GM18508 (cell line): ENCODE measurements around the gene CHRNA9.

ENCODE experiments used
- ATAC-seq: cut with Tn5 transposase; IDR thresholded peaks from one replicate; pipeline ENCODE4 v1.9.1; 2021; ENCODE audit warnings: moderate number of reproducible peaks; ENCODE audit not compliant: insufficient read depth, unreplicated experiment

CHRNA9 gene

DNA sequence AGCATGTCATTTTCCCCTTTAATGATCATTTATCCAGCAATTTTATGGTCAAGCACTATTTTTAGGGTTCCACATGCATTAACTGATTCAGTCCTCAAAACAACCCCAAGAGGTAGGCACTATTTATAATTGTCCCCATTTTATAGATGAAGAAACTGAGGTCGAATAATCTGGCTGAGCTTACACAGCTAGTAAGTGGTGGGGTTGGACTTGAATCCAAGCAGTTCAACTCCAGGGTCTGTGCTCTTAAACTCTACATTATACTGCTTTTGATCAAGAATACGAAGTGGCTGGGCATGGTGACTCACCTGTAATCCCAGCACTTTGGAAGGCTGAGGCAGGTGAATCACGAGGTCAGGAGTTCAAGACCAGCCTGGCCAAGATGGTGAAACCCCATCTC, 3.2 kb upstream of the CHRNA9 start:
- no peak for ATAC-seq

DNA sequence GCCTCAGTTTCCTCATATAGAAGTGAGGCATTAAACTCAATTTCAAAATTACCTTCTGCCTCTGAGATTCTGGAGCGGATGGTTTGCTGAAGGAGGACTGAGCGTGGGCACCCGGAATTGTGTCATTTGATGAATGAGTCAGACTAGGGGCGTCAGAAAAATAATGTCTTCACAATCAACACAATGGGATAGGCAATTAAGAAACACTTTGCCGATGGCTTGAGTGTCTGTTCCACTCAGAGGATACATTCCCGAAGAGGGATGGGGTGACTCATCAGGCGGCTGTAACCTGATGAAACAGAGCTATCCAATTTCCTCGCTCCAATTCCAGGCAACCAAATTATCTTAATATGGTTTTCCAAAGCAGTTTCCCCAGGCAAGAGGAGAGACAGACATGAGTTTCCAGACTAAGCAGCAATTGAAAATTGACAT, 1.2 kb upstream of the CHRNA9 start:
- ATAC-seq, result no peak

DNA sequence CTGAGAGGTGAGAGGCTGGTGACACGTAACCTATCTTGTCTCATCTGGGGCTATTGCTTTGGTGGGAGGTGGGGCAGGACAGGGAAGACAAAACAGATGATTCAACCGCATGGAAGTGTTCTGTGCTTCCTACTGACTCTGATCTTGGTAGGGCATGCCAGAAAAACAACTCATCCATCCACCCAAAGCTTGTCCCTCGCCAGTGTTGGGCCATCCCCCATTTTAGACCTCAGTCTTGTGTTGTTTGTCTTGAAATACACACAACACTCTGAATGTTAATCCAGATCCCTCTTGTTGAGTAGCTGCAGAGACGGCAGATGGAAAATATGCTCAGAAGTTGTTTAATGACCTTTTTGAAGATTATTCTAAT, 377 bp downstream of the CHRNA9 start:
- no peak for ATAC-seq

DNA sequence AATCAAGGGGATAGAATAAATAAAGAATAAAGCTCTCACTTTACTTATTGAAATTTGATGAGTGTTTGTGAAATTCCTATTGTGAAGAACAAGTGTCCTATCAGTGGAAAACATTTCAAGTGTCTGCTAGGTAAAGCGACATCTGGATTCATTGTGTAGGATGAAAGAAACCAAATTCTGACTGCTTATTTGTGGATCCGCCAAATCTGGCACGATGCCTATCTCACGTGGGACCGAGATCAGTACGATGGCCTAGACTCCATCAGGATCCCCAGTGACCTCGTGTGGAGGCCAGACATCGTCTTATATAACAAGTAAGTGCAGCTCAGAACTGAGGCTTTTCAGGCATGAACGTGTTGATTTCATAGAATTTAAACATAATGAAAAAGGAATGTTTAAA, 1.9 kb downstream of the CHRNA9 start:
- no peak for ATAC-seq

GRCh38 chr4:40337523-40337922, 2.4 kb downstream of the CHRNA9 start:
- ATAC-seq, result no peak

GRCh38 chr4:40340030-40340429, 4.9 kb downstream of the CHRNA9 start:
- ATAC-seq, result no peak

DNA sequence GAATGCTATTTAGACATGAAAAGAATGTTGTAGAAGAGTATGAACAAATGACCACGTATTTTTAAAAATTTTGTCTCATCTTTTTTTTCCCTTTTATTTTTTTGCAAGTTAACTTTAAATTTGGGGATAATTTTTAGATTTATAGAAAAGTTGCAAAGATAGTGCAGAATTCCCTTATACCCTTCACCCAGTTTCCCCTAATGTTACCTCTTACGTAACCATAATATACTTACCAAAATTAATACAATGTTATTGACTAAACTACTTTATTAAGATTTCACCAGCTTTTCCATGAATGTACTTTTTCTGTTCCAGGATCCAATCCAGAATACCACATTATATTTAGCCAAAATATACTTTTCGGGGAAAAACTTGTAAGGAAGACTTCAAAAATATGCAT, 12.3 kb downstream of the CHRNA9 start:
- no peak for ATAC-seq

GRCh38 chr4:40348000-40348399, 12.9 kb downstream of the CHRNA9 start:
- no peak for ATAC-seq

GRCh38 chr4:40349561-40350198, 14.5 kb downstream of the CHRNA9 start:
- no peak for ATAC-seq

- ATAC-seq, result no peak
These were observed 15.6 kb downstream of the CHRNA9 start for GRCh38 chr4:40350627-40351227.

- no peak for ATAC-seq
These were observed 19.0 kb downstream of the CHRNA9 start for GRCh38 chr4:40354158-40354557.

DNA sequence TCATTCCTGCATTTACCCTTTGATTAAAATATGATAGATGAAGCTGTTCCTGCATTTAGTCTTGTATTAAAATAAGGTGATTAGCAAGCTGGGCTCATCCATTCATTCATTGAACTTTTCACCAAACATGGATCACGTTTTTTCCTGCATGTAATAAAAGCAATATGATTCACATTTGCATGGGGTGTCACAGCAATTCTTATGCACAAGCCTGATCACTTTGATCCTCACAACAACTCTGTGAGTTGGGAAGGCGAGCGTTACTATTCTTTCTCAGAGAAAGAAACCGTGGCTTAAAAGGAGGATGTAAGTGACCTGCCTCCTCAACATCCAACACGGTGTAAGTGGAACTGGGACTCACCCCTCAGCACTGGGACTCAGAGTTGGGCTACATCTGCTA, 20.0 kb downstream of the CHRNA9 start:
- ATAC-seq, result no peak

GRCh38 chr4:40357738-40358137, 22.6 kb downstream of the CHRNA9 start:
- ATAC-seq, result no peak

DNA sequence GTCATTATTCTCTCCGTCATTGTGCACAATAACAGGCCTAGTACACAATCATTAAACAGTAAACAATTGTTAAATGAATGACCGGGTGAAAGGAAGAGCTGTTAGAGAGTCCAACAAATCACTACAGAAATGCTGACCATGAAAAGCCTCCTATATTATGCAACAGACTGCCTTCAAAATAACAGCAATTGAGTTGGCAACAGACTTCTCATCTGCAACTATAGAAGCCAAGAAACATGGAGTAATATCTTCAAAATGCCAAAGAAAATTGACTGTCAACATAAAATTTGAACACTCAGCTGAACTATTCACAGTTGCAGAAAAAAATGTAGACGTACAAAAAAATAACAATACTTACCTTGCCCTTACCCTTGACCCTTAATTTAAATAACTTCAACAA, 26.2 kb downstream of the CHRNA9 start:
- no peak for ATAC-seq

DNA sequence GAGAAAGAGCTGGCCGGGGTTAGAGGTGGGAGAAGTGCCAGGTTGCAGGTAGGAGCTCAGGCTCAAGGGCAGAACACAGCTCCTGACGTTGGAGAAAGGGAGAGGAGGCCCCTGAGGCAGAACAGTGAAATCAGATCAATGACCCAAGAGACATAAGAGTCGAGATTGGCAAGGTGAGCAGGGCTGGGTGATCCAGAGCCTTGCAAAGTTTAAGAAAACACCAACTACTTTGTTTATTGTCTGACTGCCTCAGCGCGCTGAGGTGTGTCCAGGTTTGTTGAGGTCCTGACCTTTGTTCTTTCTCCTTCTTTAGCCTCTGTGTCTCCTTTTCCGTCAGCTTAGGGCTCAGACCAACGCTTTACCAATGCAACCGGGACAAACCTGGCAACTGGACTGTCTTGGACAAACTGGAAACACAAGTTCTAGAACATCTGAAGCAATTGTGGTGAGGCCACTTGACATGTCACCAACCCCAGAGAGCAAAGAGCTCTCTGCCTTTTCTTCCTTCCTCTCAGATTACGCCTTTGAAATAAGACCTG, 28.3 kb downstream of the CHRNA9 start:
- no peak for ATAC-seq

DNA sequence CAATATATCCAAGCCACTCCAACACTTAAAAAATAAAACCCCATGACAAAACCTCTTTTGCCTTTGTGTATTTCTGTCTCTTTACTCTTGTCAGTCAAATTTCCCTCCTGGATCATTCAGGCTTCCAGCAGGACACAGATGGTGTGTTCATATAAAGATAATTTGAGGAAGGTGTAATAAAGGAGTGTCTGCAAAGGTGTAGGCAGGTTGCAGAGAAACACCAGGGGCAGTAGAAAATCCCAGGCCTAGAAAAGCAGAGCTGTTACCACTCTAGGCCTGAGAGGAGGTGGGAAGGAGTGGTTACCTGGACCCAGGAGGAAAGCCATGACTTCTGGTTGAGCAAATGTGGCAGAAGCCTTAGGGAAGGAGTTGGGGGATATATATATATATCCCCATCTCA, 28.8 kb downstream of the CHRNA9 start:
- no peak for ATAC-seq

DNA sequence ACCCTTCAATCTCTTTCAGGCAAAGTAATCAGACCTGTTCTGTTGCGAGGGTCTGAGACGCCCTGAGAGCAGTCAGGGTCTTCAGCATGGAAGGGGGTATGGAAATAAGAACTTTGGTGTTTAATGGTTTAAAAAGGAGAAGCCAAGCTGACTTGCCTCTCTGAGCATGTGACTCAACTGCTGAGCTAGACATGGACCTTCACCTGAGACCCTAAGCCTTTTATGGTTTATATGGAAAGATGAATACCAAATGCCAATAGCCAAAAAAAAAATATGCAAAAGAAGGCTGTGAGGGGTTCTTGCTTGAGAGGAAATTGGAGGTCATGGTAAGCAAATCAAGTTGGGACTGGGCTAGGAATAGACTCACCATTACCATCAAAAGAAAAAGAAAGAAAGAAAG, 30.6 kb downstream of the CHRNA9 start:
- ATAC-seq, result no peak

- no peak for ATAC-seq
These were observed 32.3 kb downstream of the CHRNA9 start for GRCh38 chr4:40367451-40367850.

DNA sequence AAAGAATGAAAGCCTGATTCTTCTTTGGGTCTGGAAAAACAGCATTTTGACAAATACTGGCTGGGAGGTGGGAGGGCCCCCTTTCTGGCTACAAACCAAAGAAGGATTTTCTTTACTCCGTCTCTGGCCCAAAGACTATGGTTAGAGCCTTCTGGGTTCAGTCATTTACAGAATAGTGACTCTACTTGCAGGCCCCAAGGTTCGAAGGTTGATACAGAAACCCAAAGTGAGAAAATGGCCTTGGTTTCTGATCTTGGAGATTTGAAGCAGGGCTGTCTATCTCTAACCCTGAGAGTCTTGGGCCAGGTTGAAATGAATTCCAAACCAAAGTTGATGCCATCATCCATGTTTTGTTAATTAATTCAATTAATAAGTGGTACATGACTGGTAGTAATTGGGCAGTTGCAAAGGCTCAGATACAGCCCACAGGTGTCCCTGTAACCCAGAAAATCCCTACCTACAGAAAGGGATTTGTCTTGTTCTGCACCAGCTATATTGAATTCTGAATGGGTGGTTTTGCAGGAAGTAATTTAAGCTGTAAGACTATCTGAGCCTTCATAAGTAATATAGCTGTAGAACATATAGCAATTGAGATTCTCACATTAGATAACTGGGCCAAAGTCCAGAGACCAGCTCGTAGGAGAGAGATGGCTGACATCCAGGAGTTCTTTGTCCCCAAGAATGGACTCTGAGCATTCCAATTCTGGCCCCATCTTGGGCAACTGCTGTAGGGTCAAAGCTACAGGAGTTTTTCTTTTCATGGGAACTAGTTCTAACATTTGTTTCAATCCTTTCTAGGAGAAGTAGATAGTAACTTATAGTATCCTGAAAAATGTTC, 34.5 kb downstream of the CHRNA9 start:
- ATAC-seq, result no peak

GRCh38 chr4:40372651-40373050, 37.5 kb downstream of the CHRNA9 start:
- no peak for ATAC-seq

DNA sequence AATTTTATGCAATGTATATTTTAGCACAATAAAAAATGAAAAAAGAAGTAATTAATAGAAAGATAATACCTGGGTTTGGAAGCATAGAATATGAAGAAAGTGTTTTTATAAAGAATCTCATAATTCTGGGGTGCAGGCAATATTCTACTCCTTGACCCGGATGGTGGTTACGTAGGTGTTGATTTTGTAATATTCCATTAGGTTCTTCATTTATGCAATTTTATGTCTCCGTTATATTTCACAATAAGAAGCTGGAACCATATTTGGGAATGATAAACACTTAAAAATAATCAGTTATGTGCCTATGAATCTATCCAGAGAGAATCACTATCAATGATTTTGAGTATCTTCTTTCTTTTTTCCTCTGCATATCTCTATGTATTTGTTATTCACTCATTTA, 38.5 kb downstream of the CHRNA9 start:
- no peak for ATAC-seq
